ENCODE data around the gene PRRC2A.

DNA sequence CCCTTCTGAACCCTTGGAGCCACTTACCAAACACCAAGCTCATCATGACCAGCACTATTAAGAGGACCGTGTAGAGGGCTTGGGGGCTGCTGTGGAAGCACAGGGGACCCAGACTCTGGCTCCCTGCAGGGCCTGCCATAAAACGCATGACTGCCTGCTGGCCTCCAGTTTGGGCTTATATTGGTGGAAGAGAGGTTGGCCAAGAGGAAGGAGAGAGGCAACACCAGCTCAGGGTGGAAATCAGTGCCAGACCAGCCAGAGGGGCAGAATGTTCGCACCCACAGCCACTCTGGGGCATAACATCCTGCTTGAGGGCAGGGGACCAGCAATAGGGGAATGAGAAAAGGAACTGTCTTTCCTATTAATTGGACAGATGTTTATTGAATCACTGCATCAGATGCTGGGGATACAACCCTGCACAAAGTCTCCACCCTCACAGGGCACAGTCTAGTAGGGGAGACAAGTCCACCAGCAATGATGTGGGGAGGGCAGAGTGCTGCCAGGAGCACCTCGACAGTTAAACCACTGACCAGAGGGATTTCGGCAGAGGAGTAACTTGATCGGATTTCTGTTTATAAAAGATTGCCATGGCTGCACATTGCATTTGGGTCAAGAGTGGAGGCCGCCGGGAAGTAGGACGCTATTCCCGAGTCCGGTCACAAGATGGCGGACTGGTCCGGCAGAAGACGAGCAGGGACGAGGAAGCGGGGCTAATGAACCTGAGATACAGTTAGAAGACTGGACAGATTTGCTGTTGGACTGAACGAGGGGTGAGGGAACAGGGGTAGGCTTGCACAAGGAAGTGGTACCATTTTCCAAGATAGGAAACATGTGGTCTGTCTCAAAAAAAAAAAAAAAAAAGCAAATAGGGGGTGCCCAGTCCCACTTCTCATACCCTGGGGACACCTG is 60.0 kb downstream of the PRRC2A start, which contains the start of gene LY6G5C:
- TF ChIP-seq POLR2AphosphoS5 (IDR thresholded peaks at IDR 0.05) (peak; percentile 1), MXI1 (conservative IDR thresholded peaks at IDR 0.05; ENCODE audit: poor library complexity, severe bottlenecking) (no peak), EZH2 (IDR thresholded peaks at IDR 0.05; ENCODE audit: borderline replicate concordance, insufficient read depth, low read length, poor library complexity, severe bottlenecking) (no peak), EP300 (conservative IDR thresholded peaks at IDR 0.05; ENCODE audit: poor library complexity, severe bottlenecking) (no peak), RAD21 (conservative IDR thresholded peaks at IDR 0.05) (peak; percentile 87)
- TF ChIP-seq, protein P1, sequence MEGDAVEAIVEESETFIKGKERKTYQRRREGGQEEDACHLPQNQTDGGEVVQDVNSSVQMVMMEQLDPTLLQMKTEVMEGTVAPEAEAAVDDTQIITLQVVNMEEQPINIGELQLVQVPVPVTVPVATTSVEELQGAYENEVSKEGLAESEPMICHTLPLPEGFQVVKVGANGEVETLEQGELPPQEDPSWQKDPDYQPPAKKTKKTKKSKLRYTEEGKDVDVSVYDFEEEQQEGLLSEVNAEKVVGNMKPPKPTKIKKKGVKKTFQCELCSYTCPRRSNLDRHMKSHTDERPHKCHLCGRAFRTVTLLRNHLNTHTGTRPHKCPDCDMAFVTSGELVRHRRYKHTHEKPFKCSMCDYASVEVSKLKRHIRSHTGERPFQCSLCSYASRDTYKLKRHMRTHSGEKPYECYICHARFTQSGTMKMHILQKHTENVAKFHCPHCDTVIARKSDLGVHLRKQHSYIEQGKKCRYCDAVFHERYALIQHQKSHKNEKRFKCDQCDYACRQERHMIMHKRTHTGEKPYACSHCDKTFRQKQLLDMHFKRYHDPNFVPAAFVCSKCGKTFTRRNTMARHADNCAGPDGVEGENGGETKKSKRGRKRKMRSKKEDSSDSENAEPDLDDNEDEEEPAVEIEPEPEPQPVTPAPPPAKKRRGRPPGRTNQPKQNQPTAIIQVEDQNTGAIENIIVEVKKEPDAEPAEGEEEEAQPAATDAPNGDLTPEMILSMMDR (IDR thresholded peaks at IDR 0.05; ENCODE audit: poor library complexity, severe bottlenecking) = peak; percentile 80

All from neural cell (in vitro differentiated cells).